Thyroid gland (tissue), 4 donors: ENCODE data around the gene CIITA. TPM values are rescaled to one million over a fixed set of nuclear protein-coding genes. Genes with fewer than 3 reads are reported as not detected.
"Not testable (repeated sequence)": the region's sequence is repeated elsewhere in the genome, so short reads cannot be mapped to it uniquely, and the experiment has no call there.

Experiments used
- DNase-seq, 2 donors: peaks; one replicate each; pipeline ENCODE4 v3.0.0-alpha.2; 2019
- H3K27ac ChIP-seq, 3 donors: fragments of 200-600 bp; sonication (generic); 1 replicate in 2 of 3; 2 replicates in 1 of 3; pipeline ENCODE4 v1.5.1; 2016 to 2019; ENCODE audit warnings: mild to moderate bottlenecking in 1 of 3, moderate library complexity in 1 of 3
- H3K27me3 ChIP-seq: fragments of 200-600 bp; sonication (generic); one replicate; pipeline ENCODE4 v1.5.1; 2019
- H3K36me3 ChIP-seq, 2 donors: fragments of 200-600 bp; sonication (generic); one replicate each; pipeline ENCODE4 v1.5.1; 2016 to 2019
- H3K4me1 ChIP-seq, 2 donors: fragments of 200-600 bp; sonication (generic); one replicate each; pipeline ENCODE4 v1.5.1; 2017 to 2019
- H3K4me3 ChIP-seq, 3 donors: fragments of 200-600 bp; sonication (generic); replicated peaks in 1 of 3; 1 replicate in 2 of 3; 2 replicates in 1 of 3; pipeline ENCODE4 v1.5.1; 2016; ENCODE audit warnings: mild to moderate bottlenecking in 1 of 3
- H3K9me3 ChIP-seq: fragments of 200-600 bp; sonication (generic); one replicate; pipeline ENCODE4 v1.5.1; 2017
- POLR2A ChIP-seq, 2 donors: fragments of 450-650 bp; IDR thresholded peaks; one replicate each; pipeline ENCODE4 v1.6.1; 2017; ENCODE audit warnings: antibody characterized with exemption in 2 of 2, mild to moderate bottlenecking in 2 of 2, moderate library complexity in 1 of 2
- WGBS, 2 donors: methylation state at CpG; one replicate each; pipeline ENCODE4 v1.1.5; 2017; 5-methylcytosine and 5-hydroxymethylcytosine counted together
- intact Hi-C: fragments of 100-400 bp; cut with DNase I; formaldehyde crosslinking; loops from one replicate; pipeline ENCODE4 v1.15.1; 2023
- total RNA-seq, 4 donors: library from RNA; depleted of rRNA; stranded (reverse); fragments of >200 nt; gene quantifications; one replicate each; pipeline ENCODE4 v1.2.3, GENCODE V29; 2016
- TF ChIP-seq, protein P1 (sequence below), 6 experiments: fragments of 200-600 bp in 3 of 6; fragments of 450-650 bp in 3 of 6; sonication (generic) in 3 of 6; IDR thresholded peaks; one replicate each; pipeline ENCODE4 v1.5.1; 2016 to 2019; ENCODE audit warnings: antibody characterized with exemption in 6 of 6, mild to moderate bottlenecking in 2 of 6, inconsistent platforms in 1 of 6, moderate library complexity in 1 of 6

Gene CIITA
- total RNA-seq, 4 donors from 2014 or later: 1.8 to 14.3 (median 10.0) TPM

- no peak for DNase-seq
- Histone ChIP-seq H3K36me3 (no peaks in the 10 kb centered on the region), H3K27me3 (no peaks in the 10 kb centered on the region), H3K4me1 (peaks cover 65 to 76% of the 10 kb centered on the region in 2 donors), H3K27ac (peak overlapping the region in 1 of 3 donors; percentile 53), H3K4me3 (no peak overlapping the region), H3K9me3 (no peaks in the 10 kb centered on the region)
- WGBS, 2 donors: 61 to 68% methylated on average over 7 of the region's 7 CpGs
- no peak for TF ChIP-seq POLR2A (IDR thresholded peaks at IDR 0.05)
- TF ChIP-seq, protein P1, sequence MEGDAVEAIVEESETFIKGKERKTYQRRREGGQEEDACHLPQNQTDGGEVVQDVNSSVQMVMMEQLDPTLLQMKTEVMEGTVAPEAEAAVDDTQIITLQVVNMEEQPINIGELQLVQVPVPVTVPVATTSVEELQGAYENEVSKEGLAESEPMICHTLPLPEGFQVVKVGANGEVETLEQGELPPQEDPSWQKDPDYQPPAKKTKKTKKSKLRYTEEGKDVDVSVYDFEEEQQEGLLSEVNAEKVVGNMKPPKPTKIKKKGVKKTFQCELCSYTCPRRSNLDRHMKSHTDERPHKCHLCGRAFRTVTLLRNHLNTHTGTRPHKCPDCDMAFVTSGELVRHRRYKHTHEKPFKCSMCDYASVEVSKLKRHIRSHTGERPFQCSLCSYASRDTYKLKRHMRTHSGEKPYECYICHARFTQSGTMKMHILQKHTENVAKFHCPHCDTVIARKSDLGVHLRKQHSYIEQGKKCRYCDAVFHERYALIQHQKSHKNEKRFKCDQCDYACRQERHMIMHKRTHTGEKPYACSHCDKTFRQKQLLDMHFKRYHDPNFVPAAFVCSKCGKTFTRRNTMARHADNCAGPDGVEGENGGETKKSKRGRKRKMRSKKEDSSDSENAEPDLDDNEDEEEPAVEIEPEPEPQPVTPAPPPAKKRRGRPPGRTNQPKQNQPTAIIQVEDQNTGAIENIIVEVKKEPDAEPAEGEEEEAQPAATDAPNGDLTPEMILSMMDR (IDR thresholded peaks at IDR 0.05): no peak
- intact Hi-C loops: no loop called here
Measured at GRCh38 chr16:10938796-10939648, 62.0 kb downstream of the CIITA start.

DNA sequence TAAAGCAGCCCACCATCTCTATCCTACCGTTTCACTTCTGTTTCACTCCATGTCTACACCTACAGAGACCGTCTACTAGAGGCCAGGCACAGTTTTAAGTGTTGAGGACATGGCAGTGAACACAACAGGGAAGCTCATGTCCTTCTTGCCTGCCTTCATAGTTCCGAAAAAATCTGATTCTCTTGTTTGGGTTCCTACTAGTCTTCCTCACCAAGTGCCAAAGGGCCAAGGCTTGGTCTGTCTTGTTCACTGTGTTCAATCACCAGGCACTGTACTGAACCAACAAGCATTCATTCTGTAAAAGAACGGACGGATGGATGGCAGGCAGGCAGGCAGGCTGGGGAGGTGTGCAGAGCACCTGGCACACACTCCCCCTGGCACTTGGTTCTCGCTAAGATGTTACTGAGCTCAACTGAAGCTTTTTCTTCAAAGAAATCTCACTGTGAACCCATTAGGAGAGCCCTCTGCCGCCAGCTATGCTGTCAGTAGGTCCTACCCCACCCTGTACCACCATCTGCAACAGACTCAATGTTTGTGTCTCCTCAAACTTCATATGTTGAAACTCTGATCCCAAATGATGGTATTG lies 62.7 kb downstream of the CIITA start:
- DNase-seq: no peak
- WGBS, 2 donors: 80% methylated on average over 7 of the region's 7 CpGs
- no peaks in the 10 kb centered on the region for H3K36me3 ChIP-seq
- no peaks in the 10 kb centered on the region for H3K27me3 ChIP-seq
- H3K4me3 ChIP-seq: peak overlapping the region in 1 of 3 donors; percentile 85
- H3K4me1 ChIP-seq: peaks cover 65 to 75% of the 10 kb centered on the region in 2 donors
- intact Hi-C loops: no loop called here
- no peaks in the 10 kb centered on the region for H3K9me3 ChIP-seq
- TF ChIP-seq, protein P1 (IDR thresholded peaks at IDR 0.05): no peak
- TF ChIP-seq POLR2A (IDR thresholded peaks at IDR 0.05): no peak
- H3K27ac ChIP-seq: peak overlapping the region in 1 of 3 donors; percentile 53

- TF ChIP-seq, protein P1 (IDR thresholded peaks at IDR 0.05): no peak
- peak overlapping the region; percentile 46 to 85 (median 56) for H3K4me3 ChIP-seq
- H3K9me3 ChIP-seq: no peaks in the 10 kb centered on the region
- H3K27ac ChIP-seq: peak overlapping the region; percentile 34 to 88 (median 67)
- H3K36me3 ChIP-seq: no peaks in the 10 kb centered on the region
- 20 to 29% methylated on average over 6 to 8 of the region's 8 CpGs for WGBS, 2 donors
- no peaks in the 10 kb centered on the region for H3K27me3 ChIP-seq
- intact Hi-C loops: no loop called here
- H3K4me1 ChIP-seq: peaks cover 71 to 72% of the 10 kb centered on the region in 2 donors
- peak; percentile 34 to 47 for DNase-seq
Measured at GRCh38 chr16:10940501-10941079, 63.6 kb downstream of the CIITA start.

GRCh38 chr16:10941127-10941933 lies 64.3 kb downstream of the CIITA start:
- intact Hi-C loops: no loop called here
- Histone ChIP-seq H3K4me3 (peak overlapping the region; percentile 46 to 85 (median 56)), H3K27ac (peak overlapping the region; percentile 34 to 88 (median 67)), H3K27me3 (no peaks in the 10 kb centered on the region), H3K9me3 (no peaks in the 10 kb centered on the region), H3K4me1 (peaks cover 74 to 76% of the 10 kb centered on the region in 2 donors), H3K36me3 (no peaks in the 10 kb centered on the region)
- no peak for DNase-seq
- no peak for TF ChIP-seq POLR2A (IDR thresholded peaks at IDR 0.05)
- TF ChIP-seq, protein P1 (IDR thresholded peaks at IDR 0.05): no peak
- 12% methylated on average over 20 of the region's 36 CpGs for WGBS, 2 donors

DNA sequence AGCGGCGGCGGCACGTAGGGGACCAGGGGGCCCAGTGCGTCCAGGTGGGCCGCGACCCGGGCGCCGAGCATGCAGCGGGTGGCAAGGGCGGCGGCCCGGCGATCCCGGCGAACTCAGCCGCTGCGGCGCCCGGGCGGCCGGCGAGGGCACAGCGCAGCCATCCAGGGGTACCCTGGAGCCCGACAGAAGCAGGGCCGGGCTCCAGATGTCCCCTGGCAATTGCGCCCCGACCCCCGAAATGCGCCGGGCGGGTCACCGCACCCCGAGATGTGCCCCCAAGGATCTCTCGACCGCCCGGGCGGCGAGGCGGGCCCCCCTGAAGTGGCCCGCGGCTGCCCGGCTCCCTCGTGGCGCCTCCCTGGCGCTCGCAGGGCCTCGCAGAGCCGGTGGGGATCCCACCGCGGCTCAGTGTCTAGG lies 64.9 kb downstream of the CIITA start:
- Histone ChIP-seq H3K27ac (peak overlapping the region; percentile 42 to 88 (median 67)), H3K4me3 (peak overlapping the region; percentile 27 to 85 (median 56)), H3K4me1 (peaks cover 74 to 77% of the 10 kb centered on the region in 2 donors)
- 0% methylated on average over 2 of the region's 52 CpGs; no CpG with 5 or more reads in 1 of the 2 donors for WGBS, 2 donors
- DNase-seq, H3K27me3 ChIP-seq, H3K36me3 ChIP-seq, intact Hi-C loops, H3K9me3 ChIP-seq: not testable (repeated sequence)
